SH-SY5Y (cell line): ENCODE data around the gene CEP85.

Experiments
- GATA2 ChIP-seq: IDR thresholded peaks from 2 replicates; pipeline ENCODE4 v1.6.1; 2011; ENCODE audit warnings: mild to moderate bottlenecking, low read depth, low read length
- GATA3 ChIP-seq: IDR thresholded peaks from 2 replicates; pipeline ENCODE4 v1.6.1; 2011; ENCODE audit warnings: low read depth, mild to moderate bottlenecking, low read length, moderate library complexity

CEP85 gene

DNA sequence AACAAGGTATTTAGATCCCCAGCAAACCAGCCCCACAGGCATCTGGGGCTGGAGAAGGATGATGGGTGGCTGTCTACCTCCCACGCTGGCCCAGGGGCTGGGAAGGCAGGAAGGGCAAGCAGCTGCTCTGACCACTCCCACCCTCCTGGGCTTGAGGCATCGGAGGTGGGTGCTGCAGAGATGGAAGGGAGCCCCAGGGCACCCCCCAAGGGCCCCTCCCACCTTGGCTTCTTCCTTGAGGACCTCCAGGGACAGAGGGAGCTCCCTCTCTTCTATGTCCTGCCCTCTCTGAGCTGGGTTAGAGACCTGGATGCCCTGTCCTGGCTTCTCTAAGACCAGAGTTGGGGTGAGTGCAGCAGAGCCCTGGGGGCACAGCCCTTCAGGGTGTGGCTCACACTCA lies 86.9 kb downstream of the CEP85 start:
- TF ChIP-seq GATA3 = no peak

DNA sequence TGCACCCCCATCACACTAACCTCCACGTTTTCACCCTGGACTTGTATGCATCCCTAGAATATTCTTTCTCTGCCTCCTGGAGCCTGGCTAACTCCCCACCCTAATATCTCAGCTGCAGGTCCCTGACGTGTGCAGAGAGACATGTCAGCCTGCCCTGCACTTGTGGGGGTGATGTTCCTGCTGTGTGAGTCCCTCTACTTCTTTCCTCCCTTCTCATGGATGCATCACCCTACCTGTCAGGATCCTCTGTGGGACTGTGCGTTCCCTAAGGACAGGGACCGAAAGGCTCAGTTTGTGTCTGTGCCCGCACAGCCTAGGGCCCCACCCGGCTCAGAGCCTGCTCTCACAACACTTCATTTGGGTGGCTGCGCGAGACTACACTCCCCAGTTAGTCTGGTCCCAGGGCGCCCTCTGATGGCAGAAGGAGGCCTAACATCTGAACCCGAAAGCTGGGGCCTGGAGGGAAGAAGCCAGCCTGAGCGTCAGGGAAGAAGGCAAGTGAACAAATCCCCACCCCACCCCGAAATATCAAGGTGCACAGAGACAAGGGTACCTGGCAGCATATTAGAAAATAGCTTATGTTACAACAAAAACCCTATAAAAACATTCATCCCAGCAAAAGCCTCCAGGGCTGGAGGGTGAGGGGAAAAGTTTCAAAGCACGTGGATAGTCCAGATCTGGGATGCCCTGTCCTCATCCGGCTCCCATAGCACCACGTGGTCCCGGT lies 87.5 kb downstream of the CEP85 start:
- TF ChIP-seq GATA3 (no peak), GATA2 (no peak)

DNA sequence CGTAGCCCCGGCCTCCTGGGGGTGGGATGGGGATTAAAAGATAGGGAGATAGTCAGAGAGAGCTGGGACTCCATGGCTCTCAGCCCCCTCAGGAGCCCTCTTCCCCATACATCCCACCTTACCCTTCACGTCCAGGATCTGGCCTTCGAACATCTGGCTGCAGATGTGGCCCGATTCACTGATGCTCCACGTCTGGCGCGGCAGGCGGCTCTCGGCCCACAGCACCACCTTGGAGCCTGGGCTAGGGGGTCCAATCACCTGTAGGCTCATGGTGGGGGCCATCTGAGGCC lies 88.0 kb downstream of the CEP85 start:
- TF ChIP-seq GATA2 = no peak
- no peak for TF ChIP-seq GATA3

DNA sequence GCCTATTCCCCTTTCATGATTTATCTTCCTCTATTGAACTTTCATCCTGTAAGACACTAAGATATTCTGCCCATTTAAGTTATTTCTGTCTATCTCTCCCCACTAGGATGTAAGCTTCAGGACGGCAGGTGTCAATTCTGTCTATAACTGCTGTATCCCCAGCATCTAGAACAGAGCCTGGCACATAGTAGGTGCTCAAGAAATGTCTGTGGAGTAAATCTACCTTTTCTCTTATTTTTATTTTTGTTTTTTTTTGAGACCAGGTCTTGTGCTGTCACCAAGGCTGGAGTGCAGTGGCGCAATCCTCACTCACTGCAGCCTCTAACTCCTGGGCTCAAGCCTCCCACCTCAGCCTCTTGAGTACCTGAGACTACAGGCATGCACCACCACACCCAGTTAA lies 89.4 kb downstream of the CEP85 start:
- TF ChIP-seq GATA3 (no peak), GATA2 (no peak)

DNA sequence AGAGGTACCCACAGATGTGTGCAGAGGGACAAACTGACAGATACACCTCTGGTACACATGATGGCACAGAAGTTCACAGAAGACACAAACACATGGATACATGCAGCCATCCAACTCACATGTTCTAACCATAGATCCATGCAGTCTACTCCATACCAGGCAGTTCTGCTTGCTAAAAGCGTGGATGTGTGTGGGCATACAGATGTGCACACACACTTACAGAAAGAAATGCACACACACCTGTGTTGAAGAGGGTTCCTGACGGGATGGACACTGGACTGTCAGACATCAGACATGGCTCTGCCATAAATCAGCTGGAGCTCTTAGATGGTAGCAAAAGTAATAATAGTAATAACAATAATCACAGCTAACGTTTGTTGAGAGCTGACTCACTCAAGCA lies 90.5 kb downstream of the CEP85 start:
- no peak for TF ChIP-seq GATA2
- no peak for TF ChIP-seq GATA3

DNA sequence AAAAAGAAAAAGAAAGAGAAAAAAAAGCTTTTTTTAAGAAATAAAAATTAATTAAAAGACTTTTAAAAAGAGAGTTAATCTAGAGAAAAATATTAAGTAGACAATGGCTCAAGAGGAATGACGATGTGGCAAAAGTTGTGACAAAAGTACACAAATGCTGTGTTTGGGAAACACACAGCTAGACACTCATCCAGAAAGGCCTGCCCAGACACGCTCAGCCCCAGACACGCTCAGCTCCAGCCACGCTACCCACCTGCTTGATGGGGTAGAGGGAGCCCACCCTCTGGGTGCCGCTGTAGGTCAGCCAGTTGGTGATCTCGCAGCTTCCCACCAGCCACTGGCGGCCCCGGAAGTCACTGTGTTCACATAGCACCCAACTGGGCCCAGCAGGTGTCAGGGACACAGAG lies 94.0 kb downstream of the CEP85 start:
- TF ChIP-seq GATA2 (no peak), GATA3 (no peak)
